ENCODE data around the gene SPINK13.
"Not testable (repeated sequence)": the region's sequence is repeated elsewhere in the genome, so short reads cannot be mapped to it uniquely, and the experiment has no call there.

SPINK13 gene, protein sequence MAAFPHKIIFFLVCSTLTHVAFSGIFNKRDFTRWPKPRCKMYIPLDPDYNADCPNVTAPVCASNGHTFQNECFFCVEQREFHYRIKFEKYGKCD

GRCh38 chr5:148268566-148268965 lies at the start of gene SPINK13:
Gene SPINK13, plus strand, starts transcription at chr5:148268794. Its CDS starts 1,279 bp downstream, at chr5:148270073.
- no peak for DNase-seq

DNA sequence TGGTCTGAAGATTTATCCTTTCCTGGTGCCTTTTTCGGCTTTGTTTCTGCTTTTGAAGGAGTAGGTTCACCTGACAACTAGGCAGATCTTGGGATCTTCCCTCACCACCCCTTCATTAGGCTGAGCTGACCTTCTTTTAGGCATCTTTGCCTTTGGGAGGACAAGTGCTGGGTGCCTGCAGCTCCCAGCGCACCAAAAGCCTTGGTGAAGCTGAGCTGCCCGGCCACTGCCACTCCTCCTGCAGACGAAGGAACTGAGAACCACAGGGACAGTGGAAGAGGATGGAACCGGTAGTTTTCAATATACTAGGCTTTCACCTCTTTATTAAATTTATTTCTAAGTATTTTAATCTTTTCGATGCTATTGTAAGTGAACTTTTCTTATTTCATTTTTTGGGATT lies 47.1 kb upstream of the SPINK13 start:
- DNase-seq = no peak

DNA sequence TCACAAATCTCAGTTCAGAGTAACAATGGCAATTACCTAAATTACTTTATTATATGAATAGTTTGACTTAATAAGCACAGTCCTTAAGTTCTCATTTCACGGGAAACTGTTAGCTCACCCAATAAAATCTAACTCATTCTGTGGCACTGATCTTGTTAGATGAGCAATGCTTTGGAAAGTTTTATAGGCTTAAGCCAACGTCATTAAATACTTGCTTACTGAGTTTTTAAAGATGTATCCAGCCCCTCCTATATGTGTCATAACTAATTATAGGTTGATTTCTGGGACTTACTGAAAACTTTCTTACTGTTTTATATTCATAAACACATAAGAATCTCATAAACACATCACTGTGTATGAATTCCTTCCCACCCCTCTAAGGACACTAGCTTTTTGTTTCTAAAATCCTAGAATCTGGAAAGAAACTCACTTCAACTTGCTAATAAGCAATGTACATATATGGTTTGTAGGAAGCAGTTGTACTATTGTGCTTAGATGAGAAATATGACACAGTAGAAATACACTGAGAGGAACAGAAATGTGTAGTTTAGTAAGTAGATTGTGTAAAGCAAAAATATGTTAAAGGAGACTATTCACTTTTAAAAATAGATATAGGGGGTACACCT lies 44.4 kb upstream of the SPINK13 start:
- DNase-seq = no peak

DNA sequence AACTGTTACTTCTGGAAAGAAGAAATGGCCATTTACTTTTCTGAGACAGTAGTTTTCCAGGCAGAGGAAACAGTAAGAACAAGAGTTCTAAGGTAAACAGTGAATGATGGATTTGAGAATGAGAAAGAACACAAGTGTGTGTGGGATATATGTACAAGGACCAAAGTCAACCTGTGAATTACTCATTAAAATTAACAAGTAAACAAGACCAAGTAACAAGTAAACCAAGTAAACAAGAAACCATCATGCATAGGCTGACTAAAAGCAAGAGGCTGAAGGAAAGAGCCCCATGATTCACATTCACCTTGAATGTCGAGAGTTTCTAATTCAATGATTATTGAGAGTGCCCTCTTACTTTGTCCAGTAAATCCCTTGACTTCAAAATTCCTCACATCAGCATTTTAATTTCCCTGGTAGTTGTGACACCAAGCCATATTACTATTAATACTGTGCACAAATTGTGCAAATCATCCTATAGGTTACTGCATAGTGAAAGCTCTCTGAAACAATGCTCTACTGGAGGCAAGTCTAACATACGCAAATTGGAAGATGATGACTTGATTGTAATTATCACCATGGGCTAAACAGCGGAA lies 40.1 kb upstream of the SPINK13 start:
- DNase-seq = no peak

- DNase-seq = no peak
Observed at GRCh38 chr5:148229840-148230239, 38.8 kb upstream of the SPINK13 start.

GRCh38 chr5:148230240-148230639 lies 38.4 kb upstream of the SPINK13 start:
- no peak for DNase-seq

DNA sequence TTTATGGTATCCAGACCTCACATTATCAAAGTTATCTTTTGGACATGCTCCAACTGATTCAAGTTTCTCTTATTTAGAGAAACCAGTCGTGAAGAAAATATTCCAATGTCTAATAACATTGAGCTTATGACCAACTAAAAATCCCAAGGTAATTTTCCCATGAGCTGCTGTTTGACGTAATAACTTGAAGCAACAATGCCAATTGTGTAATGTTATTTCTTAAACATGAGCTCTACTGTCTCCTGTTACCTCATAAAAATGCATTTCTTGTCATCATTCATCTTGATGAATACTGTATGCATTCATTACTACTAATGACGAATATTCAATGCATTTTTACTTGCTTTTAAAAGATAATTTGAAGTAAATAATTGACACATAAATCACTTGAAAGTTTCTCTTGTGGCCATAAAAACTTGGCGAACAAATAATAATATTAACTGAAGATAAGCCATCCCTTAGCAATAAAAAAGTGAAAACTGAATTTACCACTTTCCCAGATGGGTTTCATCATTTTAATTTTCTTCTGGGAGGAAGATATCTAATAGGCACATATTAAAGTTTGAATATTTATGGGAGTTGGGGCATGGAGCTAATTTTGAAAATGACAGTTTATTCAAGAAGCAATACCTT lies 30.7 kb upstream of the SPINK13 start:
- no peak for DNase-seq

- no peak for DNase-seq
Observed at GRCh38 chr5:148238418-148238794, 30.2 kb upstream of the SPINK13 start, which contains the start of gene MARCOL. Gene MARCOL, plus strand, starts transcription at chr5:148238525. Its CDS starts 73 bp downstream, at chr5:148238598.

DNA sequence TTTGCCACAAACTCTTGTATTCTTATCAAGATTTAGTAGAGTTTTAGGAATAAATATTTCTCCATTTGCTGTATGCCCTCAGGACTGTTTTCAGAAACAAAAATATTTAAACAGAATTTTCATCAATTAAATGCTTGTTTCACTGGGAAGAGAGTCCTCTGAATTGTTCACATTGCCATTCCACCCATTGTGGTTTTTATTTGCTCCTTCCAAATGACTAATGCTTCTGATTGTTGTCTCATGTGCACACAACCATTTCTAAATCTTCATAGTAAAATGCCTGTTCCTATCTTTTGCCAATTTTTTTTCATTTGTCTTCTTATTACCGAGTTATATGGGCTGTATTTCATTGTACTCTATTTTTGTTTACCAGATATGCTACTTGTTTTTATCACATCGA lies 19.7 kb upstream of the SPINK13 start:
- DNase-seq = no peak

- DNase-seq = no peak
Observed at GRCh38 chr5:148255456-148255855, 13.1 kb upstream of the SPINK13 start.

- DNase-seq = no peak
Observed at GRCh38 chr5:148259288-148259687, 9.3 kb upstream of the SPINK13 start.

GRCh38 chr5:148261221-148261620 lies 7.4 kb upstream of the SPINK13 start:
- DNase-seq = no peak

GRCh38 chr5:148267962-148268361 lies 632 bp upstream of the SPINK13 start:
- DNase-seq = no peak

- DNase-seq = not testable (repeated sequence)
Observed at GRCh38 chr5:148275129-148275528, 6.5 kb downstream of the SPINK13 start.

DNA sequence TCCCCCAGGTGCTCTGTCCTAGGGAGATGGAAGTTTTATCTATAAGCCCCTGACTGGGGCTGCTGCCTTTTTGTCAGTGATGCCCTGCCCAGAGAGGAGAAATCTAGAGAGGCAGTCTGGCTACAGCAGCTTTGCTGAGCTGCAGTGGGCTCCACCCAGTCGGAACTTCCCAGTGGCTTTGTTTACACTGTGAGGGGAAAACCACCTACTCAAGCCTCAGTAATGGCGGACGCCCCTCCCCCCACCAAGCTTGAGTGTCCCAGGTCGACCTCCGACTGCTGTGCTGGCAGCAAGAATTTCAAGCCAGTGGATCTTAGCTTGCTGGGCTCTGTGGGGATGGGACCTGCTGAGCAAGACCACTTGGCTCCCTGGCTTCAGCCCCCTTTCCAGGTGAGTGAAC lies 12.3 kb downstream of the SPINK13 start:
- not testable (repeated sequence) for DNase-seq

- DNase-seq = not testable (repeated sequence)
Observed at GRCh38 chr5:148281336-148281735, 12.7 kb downstream of the SPINK13 start.

DNA sequence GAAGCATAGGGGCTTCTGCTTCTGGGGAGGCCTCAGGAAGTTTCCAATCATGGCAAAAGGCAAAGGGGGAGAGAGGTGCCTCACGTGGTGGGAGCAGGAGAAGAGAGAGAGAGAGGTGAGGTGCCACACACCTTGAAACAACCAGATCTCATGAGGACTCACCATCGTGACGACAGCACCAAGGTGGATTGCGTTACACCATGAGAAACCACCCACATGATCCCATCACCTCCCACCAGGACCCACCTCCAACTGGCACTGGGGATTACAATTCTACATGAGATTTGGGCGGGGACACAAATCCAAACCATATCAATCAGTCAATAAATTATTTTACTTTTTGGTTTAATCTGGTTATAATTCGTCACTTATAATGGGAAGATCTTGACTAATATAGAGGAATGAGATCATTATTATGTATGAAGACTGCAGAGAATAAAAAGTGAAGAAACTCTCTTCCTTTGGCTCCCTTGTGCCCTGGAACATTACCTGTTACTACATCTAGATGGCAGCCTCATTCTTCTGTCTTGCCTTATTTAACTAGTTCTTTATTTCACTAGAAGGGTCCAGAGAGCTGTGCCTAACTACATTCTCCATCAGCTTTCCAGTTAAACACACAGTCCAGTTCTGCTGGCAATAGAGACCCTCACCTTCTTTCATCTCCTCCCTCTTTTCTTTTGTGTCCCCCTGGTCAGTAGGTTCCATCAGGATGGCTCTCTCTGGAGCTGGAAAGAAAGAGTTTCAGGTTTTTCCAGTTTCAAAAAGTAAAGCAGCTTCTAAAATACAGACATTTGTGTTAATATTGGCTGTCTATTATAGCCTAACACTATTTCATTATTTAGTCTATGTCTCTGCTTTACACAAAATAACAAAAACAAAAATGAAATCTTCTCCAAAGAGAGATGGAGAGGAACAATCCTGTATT lies 21.9 kb downstream of the SPINK13 start:
- no peak for DNase-seq

GRCh38 chr5:148297731-148298130 lies 29.1 kb downstream of the SPINK13 start:
- DNase-seq = no peak

DNA sequence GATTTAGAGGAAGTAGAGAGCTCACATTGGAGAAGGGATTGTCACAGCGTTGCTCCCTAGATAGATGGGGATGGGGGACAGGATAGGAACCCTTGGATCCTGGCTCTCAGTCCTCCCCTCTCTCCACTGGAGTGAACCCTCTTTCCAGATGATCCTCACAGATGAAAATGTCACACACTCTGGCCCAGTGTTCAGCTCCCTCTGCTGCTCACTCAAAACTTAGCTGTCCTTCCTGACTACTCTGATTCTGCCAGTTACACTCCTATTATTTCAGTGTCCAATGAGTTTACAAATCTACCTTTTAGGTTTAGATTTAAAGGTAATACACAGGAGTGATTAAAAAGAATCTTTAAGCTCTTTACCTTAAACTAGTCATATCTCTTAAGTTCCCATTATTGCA lies 37.9 kb downstream of the SPINK13 start:
- DNase-seq = no peak

DNA sequence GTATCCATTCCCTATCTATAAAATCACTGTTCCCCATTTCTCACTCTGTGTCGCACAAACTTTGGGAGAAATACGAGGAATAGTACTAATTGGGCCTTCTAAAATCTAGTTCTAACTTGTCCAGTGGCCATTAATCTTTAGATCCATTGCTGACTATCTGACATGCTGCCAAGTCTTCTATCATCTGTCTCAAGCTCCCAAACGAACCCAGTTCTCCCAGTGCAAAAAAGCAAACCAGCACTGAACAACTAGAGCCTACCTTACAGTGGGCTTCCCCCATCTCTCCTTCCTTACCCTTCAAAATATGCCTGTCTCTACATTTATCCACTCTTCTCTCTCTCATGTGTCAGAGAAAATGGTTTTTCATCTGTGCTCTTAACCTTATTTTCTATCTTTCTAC lies 40.4 kb downstream of the SPINK13 start:
- DNase-seq = no peak

GRCh38 chr5:148309746-148310145 lies 41.2 kb downstream of the SPINK13 start:
- no peak for DNase-seq

GRCh38 chr5:148311484-148311883 lies 42.9 kb downstream of the SPINK13 start:
- DNase-seq = no peak

DNA sequence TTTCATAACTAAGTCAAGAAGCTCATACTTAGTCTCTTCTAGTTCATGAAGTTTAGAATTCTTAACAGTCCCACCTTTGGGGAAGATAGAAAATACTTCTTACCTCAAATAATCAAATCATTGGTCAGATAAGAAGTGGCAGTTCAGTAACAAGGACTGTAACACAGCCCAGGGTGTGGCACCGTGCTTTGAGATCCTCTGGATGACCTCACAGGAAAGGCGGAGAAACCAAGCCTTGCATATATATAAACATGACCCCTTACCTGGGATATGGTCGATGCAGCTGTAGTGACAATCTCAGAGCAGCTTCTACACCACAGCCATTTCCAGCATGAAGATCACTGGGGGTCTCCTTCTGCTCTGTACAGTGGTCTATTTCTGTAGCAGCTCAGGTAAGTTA lies 43.6 kb downstream of the SPINK13 start, which contains the start of gene SPINK7:
Gene SPINK7, plus strand, starts transcription at position 271 of the 400 bp plus-strand sequence. Its CDS starts 61 bp downstream, at position 332.
- DNase-seq = no peak

All from DMS79 treated with DMSO at 0.1 percent for 48 hours (cell line).